GF-D8 (cell line): Measurements from ENCODE around the gene MT1F.

Experiments used
- DNase-seq: peaks from one replicate; lab custom pipeline; 2025; lab: John Stamatoyannopoulos, UW

MT1F gene

DNA sequence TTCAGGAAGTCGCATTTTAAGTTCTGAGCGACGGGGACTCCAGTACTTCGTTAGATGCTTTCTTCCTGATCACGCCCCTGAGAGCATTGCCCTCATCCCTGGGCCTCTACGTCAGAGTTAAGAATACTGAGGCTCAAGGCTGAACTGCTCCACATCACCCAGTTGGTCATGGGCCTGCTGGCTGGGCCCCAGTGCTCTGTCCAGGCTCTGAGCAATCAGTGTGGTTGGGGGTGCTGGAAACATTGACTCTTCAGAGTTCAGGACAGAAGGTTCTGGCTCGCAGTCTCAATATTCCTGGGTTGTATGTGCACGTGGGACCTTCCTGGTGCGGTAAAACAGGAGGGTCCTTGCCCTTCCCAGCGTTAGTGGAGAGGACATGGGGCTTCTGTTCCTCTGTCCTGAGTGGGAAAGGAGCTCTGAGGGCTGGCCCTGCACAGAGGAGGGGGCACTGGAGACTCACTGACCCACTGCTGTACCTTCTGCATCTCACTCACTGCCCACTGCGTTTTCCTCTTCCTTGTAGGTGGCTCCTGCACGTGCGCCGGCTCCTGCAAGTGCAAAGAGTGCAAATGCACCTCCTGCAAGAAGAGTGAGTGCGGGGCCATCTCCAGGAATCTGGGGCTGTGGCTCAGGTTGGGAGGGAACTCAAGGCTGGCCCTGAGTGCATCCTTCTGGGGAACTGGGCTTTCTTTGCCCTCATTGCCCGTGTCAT is 31.7 kb upstream of the MT1F start:
- no peak for DNase-seq

DNA sequence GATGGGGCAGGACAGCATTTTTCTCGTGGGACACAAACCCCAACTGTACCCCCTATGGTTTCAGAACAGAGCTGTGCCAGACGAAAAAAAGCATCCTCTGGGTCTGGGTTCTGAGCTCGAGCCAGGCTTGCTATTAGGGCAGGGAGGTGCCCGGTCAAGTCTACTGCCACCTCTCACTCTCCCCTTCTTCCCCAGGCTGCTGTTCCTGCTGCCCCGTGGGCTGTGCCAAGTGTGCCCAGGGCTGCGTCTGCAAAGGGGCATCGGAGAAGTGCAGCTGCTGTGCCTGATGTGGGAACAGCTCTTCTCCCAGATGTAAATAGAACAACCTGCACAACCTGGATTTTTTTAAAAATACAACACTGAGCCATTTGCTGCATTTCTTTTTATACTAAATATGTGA is 31.1 kb upstream of the MT1F start:
- DNase-seq, result no peak

DNA sequence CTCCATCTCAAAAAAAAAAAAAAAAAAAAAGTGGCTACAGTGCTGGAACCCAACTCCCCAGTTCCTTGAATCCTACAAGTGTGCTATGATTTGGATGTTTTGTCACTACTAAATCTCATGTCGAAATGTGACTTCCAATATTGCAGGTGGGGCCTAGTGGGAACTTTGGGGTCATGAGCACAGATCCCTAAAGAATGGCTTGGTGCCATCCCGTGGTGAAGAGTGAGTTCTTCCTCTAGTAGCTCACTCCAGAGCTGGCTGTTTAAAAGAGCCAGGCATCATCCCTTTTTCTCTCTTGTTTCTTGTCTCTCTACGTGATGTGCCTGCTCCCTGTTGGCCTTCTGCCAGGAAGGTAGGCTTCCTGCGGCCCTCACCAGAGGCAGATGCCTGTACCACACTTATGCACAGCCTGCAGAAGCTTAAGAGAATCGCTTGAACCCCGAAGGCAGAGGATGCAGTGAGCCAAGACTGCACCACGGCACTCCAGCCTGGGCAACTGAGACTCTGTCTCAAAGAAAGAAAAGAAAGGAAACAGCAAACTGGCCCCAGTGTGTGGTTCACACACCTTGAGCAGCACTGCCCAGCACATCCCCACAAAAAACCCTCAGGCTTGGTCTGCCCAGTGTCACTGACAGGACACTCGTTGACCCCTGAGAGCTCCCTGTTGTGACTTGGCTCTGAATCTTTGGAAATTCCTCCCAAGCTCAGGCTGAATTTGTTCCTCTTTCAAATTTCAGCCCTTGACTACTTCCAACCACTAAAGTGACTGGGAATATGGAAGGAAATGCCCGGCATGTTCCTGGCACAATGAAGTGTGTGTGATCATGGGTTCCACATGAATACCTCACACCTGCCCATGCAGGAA is 29.0 kb upstream of the MT1F start:
- no peak for DNase-seq

DNA sequence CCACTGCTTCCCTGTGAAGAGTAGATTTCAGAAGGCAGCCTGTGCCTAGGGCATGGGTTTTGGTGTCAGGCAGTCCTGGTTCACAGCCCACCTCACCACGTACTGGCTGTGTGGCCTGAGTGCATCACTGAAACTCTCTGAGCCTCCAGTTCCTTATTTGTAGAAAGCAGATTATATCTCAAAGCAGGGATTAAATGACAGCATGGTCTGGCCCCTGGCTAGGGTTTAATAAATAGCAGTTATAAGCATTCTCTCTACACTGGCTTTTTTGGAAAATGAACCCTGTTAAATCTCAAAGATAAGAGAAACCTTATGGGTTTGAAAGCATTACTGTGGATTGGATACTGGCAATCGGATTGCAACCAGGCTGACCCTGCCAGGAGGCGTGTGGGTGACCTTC is 28.2 kb upstream of the MT1F start:
- DNase-seq, result no peak

DNA sequence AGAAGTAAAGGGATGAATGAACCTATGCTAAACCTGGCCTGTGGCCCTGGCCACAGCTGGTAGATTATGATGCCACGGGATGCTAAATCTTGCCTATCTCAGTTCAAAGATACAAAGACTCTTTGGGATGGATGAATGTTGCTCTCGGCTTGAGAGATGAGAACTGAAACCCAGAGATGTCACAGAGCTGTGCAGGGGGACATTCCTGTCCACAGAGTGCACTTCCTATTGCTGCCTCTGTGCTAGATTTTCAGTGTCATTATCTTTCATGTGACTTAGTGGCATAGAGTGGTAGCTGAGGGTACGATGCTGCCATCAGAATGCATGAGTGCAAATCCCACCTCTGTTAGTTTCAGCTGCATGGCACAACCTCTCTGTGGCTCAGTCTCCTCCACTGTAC is 27.6 kb upstream of the MT1F start:
- DNase-seq, result no peak

DNA sequence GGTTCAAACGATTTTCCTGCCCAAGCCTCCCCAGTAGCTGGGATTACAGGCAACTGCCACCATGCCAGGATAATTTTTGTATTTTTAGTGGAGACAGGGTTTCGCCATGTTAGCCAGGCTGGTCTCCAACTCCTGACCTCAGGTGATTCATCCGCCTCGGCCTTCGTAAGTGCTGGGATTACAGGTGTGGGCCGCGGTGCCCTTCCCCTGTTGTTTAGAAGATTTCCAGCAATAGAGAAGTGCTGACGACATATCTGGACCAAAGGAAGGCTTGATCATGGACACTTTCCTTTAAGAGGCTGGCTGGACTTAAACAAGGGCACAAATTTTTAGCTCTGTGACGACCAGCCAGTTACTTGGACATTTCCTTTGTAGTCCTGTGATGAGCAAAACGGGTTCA is 26.6 kb upstream of the MT1F start:
- no peak for DNase-seq

DNA sequence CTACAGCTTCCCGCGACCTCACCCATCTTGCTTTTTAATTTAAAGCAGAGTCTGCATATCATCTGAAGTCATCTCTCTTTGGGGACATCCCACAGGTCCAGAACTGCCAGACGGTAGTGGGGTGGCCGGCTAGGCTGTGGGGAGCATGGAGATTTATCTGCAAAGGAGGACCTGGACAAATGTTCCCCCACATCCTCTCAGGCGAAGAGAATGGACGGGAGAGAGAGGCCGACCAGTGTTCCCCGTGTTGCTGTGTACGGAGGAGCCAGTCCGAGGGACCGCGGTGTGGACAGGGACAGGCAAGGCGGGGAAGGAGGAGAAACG is 26.0 kb upstream of the MT1F start:
- no peak for DNase-seq

DNA sequence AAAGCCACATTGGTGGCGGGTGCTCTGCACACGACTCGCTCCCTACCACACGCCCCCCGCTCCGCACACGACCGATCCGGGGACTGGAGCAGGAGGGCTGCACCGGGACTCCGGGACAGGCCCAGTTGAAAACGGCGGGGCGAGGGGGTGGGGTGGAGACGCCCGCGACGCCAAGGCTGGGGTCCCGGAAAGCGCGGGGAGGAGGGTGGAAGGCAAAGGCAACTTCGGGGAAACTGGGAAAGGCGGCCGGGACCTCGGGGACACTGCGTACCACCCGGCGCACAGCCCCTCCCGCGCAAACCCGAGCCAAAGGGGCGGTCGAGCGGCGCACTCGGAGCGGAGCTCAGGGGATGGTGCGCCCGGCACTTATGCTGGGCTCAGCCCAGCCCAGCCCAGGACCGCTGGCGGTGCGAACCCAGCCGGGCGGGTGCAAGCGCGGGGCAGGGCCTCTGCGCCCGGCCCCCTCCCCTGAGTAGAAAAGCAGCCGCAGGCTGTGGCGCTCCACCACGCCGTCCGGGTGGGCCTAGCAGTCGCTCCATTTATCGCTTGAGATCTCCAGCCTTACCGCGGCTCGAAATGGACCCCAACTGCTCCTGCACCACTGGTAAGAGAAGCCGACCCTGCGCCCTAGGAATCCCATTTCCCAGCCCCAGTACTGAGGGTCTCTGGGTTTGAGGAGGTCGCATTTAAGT is 25.5 kb upstream of the MT1F start, which contains the start of gene MT1M:
Gene MT1M (plus strand): TSS at position 504 of the 692 bp plus-strand sequence. CDS start 73 bp downstream, at position 577.
- DNase-seq, result no peak

DNA sequence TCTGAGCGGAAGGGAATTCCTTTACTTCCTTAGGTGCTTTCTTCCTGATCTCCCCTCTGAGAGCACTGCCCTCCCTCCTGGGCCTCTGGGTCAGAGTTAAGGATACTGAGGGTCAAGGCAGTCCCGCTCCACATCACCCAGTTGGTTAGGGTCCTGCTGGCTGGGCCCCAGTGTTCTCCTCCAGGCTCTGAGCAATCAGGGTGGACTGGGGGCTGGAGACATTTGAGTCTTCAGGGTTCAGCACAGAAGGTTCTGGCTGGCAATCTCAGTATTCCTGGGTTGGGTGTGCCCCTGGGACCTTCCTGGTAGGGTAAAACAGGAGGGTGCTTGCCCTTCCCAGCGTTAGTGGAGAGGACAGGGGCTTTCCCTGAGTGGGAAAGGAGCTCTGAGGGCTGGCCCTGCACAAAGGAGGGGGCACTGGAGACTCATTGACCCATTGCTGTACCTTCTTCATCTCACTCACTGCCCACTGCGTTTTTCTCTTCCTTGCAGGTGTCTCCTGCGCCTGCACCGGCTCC is 24.9 kb upstream of the MT1F start:
- no peak for DNase-seq

DNA sequence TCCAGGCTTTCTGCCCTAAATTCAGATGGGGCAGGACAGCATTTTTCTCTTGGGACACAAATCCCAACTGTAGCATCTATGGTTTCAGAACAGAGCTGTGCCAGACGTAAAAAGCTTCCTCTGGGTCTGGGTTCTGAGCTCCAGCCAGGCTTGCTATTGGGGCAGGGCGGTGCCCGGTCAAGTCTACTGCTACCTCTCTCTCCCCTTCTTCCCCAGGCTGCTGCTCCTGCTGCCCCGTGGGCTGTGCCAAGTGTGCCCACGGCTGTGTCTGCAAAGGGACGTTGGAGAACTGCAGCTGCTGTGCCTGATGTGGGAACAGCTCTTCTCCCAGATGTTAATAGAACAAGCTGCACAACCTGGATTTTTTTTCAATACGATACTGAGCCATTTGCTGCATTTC is 24.2 kb upstream of the MT1F start:
- no peak for DNase-seq

DNA sequence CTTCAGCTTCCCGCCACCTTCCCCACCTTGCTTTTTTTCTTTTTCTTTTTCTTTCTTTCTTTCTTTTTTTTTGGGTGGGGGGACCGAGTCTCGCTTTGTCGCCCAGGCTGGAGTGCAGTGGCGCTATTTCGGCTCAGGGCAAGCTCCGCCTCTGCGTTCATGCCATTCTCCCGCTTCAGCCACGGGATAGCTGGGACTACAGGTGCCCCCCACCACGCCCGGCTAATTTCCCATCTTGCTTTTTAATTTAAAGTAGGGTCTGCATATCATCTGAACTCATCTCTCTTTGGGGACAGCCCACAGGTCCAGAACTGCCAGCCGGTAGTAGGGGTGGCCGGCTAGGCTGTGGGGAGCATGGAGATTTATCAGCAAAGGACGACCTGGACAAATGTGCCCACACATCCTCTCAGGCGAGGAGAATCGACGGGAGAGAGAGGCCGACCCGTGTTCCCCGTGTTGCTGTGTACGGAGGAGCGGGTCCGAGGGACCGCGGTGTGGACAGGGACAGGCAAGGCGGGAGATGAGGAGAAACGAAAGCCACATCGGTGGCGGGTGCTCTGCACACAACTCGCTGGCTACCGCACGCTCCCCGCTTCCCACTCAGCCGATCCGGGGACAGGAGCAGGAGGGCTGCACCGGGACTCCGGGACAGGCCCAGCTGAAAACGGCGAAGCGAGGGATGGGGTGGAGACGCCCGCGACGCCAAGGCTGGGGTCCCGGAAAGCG is 22.9 kb upstream of the MT1F start:
- no peak for DNase-seq

DNA sequence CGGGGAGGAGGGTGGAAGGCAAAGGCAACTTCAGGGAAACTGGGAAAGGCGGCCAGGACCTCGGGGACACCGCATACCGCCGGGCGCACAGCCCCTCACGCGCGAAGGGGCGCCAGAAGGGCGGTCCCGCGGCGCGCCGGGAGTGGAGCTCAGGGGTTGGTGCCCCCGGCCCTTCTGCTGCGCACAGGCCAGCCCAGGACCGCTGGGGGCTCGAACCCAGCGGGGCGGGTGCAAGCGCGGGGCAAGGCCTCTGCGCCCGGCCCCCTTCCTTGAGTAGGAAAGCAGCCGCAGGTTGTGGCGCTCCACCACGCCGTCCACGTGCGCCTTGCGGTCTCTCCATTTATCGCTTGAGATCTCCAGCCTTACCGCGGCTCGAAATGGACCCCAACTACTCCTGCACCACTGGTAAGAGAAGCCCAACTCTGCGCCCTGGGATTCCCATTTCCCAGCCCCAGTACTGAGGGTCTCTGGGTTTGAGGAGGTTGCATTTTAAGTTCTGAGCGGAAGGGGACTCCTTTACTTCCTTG is 22.3 kb upstream of the MT1F start:
- DNase-seq, result no peak

DNA sequence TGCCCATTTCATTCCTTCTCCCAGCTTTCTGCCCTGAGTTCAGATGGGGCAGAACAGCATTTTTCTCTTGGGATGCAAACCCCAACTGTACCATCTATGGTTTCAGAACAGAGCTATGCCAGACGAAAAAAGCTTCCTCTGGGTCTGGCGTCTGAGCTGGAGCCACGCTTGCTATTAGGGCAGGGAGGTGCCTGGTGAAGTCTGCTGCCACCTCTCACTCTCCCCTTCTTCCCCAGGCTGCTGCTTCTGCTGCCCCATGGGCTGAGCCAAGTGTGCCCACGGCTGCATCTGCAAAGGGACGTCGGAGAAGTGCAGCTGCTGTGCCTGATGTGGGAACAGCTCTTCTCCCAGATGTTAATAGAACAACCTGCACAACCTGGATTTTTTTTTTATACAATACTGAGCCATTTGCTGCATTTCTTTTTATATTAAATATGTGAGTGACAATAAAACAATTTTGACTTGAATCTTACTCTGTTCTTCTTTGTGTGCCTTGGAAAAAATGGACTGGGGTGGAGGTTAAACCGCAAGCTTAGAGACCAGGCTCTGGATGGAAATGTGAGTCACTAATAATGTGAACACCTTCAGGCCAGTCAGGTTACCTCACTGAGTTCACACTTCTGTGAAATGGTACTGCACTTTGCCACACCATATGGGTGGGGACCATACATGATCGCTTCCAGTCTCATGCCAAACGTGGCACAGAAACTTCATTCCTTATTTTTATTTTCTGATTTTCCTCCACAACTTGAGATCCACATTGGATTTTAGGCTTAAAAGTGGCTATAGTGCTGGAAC is 20.9 kb upstream of the MT1F start:
- no peak for DNase-seq

DNA sequence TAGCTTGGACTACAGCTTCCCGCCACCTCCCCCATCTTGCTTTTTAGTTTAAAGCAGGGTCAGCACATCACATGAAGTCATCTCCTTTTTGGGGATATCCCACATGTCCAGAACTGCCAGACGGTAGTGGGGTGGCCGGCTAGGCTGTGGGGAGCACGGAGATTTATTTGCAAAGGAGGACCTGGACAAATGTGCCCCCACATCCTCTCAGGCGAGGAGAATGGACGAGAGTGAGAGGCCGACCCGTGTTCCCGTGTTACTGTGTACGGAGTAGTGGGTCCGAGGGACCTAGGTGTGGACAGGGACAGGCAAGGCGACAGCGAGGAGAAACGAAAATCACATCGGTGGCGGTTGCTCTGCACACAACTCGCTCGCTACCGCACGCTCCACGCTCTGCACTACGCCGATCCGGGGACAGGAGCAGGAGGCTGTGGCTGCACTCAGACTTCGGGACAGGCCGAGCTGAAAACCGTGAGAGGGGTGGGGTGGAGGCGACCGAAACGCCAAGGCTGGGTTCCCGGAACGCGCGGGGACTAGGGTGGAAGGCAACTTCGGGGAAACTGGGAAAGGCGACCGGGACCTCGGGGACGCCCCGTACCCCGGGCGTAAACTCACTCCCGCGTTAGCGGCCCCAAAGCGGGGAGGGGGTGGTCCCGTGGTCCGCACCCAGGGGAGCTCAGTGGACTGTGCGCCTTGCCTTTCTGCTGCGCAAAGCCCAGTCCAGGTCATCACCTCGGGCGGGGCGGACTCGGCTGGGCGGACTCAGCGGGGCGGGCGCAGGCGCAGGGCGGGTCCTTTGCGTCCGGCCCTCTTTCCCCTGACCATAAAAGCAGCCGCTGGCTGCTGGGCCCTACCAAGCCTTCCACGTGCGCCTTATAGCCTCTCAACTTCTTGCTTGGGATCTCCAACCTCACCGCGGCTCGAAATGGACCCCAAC is 19.7 kb upstream of the MT1F start, which contains the start of gene MT1A:
Gene MT1A (plus strand): TSS at position 853 of the 937 bp plus-strand sequence. CDS start 73 bp downstream, at position 926.
- DNase-seq, result no peak

DNA sequence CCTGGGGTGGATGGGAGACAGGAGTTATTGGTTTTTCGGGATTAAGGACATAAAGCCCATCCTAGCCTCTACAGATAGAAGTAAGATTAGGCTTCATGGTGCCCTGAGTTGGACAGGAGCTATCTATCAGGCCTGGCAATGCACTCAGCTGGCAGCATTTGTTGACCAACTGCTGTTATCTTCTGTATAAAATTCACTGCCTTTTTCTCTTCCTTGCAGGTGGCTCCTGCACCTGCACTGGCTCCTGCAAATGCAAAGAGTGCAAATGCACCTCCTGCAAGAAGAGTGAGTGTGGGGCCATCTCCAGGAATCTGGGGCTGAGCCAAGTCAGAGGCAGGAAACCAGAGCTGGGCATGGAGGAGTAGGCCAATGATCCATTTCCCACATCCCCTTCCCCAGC is 18.7 kb upstream of the MT1F start:
- DNase-seq, result no peak

DNA sequence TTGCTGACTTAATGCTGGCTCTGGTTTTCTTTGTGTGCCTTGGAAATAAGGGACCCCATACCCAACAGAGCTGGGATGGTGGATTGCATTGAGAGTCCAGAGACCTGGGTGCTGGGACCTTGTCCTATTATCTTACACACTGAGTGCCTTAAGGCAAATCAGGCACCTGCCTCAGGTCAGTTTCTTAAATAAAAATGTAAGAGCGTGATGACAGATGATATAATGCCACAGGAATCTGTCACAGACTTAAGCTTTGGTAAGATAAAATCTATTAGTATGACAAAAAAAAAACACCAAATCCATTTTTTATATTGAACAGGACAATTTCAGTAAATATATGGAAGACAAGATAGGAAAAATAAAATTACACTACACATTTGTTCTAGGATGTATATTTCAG is 17.7 kb upstream of the MT1F start:
- no peak for DNase-seq

DNA sequence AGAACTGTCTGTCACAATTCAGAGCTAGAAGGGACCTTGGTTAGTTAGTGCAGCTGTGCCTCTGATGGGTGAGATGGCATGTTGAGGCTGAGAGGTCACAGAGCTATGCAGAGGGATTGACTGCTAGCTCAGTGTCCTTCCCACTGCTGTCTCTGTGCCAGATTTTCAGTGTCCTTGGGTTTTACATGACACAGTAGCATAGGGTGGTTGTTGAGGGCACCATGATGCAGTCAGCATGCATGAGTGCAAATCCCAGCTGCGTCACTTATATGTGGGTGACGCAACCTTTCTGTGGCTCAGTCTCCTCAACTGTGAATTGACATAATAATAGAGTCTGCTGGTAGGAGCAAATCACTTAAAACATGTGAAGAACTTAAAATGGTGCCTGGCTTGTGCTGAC is 16.6 kb upstream of the MT1F start:
- DNase-seq, result no peak

DNA sequence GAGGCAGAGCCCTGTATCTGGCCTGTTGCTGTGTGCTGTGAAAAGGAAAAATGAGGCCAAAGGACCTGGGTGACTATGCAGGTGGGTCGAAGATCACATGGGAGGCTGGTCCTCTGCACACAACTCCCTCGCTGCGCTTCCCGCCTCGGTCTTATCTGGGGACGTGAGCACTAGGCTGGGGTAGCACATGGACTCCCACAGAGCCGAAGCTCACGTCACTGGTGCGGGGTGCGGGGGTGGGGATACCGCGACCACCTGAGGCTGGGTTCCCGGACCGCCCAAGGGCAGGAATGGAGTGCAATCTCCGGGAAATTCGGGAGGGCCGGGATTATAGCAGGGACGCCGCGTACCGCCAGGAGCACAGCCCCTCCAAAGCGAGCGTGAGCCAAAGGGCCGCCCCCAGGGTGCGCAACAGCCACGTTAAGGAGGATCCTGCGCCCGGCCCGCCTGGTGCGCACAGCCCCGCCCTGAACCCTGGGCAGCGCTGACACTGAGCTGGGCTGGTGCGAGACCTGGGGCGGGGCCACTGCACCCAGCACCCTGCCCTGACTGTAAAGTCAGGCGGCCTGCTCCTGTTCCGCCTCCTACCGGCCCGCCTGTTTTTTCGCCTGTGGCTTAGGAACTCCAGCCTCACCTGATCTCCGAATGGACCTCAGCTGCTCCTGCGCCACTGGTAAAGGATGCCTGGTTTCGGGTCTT is 14.5 kb upstream of the MT1F start:
- no peak for DNase-seq

DNA sequence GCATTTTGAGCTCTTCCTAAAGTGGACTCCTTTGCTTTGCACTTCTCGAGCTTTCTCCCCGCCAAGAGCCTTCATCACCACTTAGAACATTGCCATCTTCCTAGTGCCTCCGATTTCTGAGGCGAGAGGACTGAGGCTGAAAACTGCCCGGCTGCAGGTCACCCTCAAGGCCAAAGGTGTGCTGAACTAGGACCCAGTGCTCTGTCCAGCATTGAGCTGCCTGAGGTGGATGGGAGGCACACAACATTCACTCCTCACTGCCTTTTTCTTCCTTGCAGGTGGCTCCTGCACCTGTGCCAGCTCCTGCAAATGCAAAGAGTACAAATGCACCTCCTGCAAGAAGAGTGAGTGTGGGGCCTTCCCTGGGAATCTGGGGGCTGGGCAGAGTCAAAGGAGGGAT is 13.9 kb upstream of the MT1F start:
- DNase-seq, result no peak
